Measurements from ENCODE around the gene HOXC9. TPM values are rescaled to one million over a fixed set of nuclear protein-coding genes. Genes with fewer than 3 reads are reported as not detected.

Gene HOXC9
- polyA plus RNA-seq, 1 of the 3 experiments (the other 2 are of a cell fraction), result 1.9 TPM

DNA sequence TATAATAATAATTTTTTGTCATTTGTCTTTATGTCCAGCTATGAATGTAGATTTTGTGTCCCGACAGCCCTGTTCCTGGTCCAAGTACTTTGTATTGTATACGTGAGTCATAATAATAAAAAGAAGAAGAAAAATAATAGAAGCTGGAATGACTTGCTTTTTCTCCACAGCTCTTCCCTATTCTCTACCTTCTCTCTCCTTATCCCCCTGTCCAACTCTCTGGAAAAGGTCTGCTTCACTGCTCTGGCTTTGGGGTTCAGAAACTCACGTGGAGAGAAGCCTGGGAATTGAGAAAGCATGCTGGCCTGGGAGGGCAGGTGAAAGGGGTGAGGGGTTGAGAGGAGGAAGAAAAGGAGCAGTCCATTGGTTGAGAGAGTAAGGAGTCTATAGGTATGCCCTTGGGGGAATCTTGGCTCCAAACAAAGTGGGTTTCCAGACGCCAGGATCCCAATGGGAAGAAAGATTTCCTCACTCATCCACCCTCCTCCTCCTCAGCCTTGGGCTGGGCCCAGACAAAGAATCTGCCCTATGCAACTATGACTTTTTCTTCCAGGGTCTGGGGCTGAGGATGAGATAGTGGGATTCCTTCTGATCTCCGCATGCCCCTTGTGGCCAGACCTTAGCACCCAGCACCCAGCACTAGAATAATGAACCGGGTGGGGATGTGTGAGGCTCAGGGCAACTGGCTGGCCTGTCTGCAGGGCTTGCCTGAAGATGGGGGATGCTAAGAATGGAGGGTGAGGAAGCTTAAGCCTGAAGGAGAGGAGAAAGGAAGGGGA is 12.9 kb downstream of the HOXC9 start:
- no peaks in the 10 kb centered on the region for H3K36me3 ChIP-seq (replicated peaks in 1 of 2; ENCODE audit: control insufficient read depth in 1 of 2, insufficient read depth in 2 of 2, low read length in 1 of 2)
- WGBS (ENCODE audit: low lambda C conversion rate), result 85% methylated on average over 6 of the region's 6 CpGs
- POLR2A ChIA-PET, result no interaction called here
- H3K4me3 ChIP-seq (ENCODE audit: low read depth in 2 of 2, low read length in 1 of 2), result no peak overlapping the region
- TF ChIP-seq RAD21 (IDR thresholded peaks at IDR 0.05; ENCODE audit: low read length), result no peak
- TF ChIP-seq FOXM1 (IDR thresholded peaks at IDR 0.05; ENCODE audit: low read depth), result no peak
- no peak for TF ChIP-seq FOSL2 (IDR thresholded peaks at IDR 0.05; ENCODE audit: borderline replicate concordance, low read depth)
- TF ChIP-seq TAF1 (IDR thresholded peaks at IDR 0.05; ENCODE audit: borderline replicate concordance, low read depth, low read length), result no peak
- TF ChIP-seq GABPA (IDR thresholded peaks at IDR 0.05; ENCODE audit: low read depth), result no peak
- TF ChIP-seq MEF2A (IDR thresholded peaks at IDR 0.05; ENCODE audit: borderline replicate concordance, low read depth), result no peak
- TF ChIP-seq SIN3A (IDR thresholded peaks at IDR 0.05; ENCODE audit: borderline replicate concordance, low read depth, low read length), result no peak
- TF ChIP-seq POLR2AphosphoS5 (IDR thresholded peaks at IDR 0.05; ENCODE audit: low read depth, low read length), result no peak
- TF ChIP-seq YY1 (IDR thresholded peaks at IDR 0.05; ENCODE audit: low read depth), result no peak
- TF ChIP-seq CHD2 (IDR thresholded peaks at IDR 0.05; ENCODE audit: low read length, partially characterized antibody), result no peak
- no peak; the same call in 1 of the 2 replicates for TF ChIP-seq CTCF (IDR thresholded peaks at IDR 0.05)
- TF ChIP-seq EZH2phosphoT487 (IDR thresholded peaks at IDR 0.05; ENCODE audit: borderline replicate concordance, low read depth), result no peak
- H3K79me2 ChIP-seq (ENCODE audit: insufficient read depth), result peaks cover 3% of the 10 kb centered on the region; the same call in 1 of the 2 replicates
- peaks cover 0 to 23% of the 10 kb centered on the region in 2 experiments; a peak in 1 of 4 replicates for H3K4me1 ChIP-seq (ENCODE audit: control insufficient read depth in 1 of 2, insufficient read depth in 2 of 2, low read depth in 1 of 2, low read length in 1 of 2)
- H4K20me1 ChIP-seq (ENCODE audit: insufficient read depth), result no peaks in the 10 kb centered on the region
- no peak overlapping the region for H3K27ac ChIP-seq (ENCODE audit: low read depth in 2 of 2, low read length in 1 of 2)
- H3F3A ChIP-seq (replicated peaks; ENCODE audit: insufficient read depth), result peaks cover 11% of the 10 kb centered on the region
- no peak overlapping the region for H2AFZ ChIP-seq (ENCODE audit: low read depth)
- H3K9ac ChIP-seq, result no peak overlapping the region
- H3K4me2 ChIP-seq, result no peak overlapping the region
- H3K27me3 ChIP-seq (ENCODE audit: insufficient read depth), result no peaks in the 10 kb centered on the region
- H3K9me2 ChIP-seq, result no peaks in the 10 kb centered on the region
- CTCF ChIA-PET, result interaction anchor here (1.0 to 24.5 kb wide), 8 partner anchors 11 to 204 kb away, joined by 3 to 568 read pairs (median 5); partner anchors contain the start of genes HOXC10, HOXC5 and SMUG1
- DNase-seq, result no peak
- H3K9me3 ChIP-seq, result no peaks in the 10 kb centered on the region

DNA sequence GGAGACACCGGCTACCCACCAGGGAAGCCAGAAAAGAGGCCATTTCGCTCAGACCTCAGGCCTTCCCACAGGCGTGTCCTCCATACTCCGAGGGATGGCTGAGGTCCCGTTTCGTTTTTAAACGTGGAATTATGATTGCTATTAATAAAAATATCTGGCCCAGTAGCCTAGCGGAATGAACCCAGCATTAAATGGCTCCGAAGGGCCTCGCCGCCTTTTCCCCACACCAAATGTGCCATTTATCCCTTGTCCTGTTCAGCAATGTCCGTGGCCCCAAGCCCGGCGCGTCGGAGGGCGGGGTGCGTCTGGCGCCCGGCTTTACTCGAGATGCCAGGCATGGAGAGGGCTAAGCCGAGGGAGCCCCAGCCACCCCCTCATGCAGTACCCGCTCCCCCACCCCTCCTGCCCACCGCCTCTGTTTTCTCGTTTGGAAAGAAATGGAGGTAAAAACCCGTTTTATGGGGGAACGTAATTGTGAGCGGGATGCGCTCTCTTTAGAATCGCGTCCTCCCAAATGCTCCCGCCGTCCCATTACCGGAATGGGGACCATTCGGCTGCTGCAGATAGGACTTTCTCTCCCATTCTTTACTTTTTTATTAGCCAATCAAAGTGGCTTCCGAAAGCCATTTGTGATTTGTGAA is 14.5 kb downstream of the HOXC9 start:
- Histone ChIP-seq H3K27me3 (ENCODE audit: insufficient read depth) (no peaks in the 10 kb centered on the region), H3K9ac (no peak overlapping the region), H3K9me2 (no peaks in the 10 kb centered on the region), H3K4me3 (ENCODE audit: low read depth in 2 of 2, low read length in 1 of 2) (no peak overlapping the region), H3K4me1 (ENCODE audit: control insufficient read depth in 1 of 2, insufficient read depth in 2 of 2, low read depth in 1 of 2, low read length in 1 of 2) (peaks cover 0 to 28% of the 10 kb centered on the region in 2 experiments; a peak in 2 of 4 replicates), H3K27ac (ENCODE audit: low read depth in 2 of 2, low read length in 1 of 2) (no peak overlapping the region), H3K4me2 (no peak overlapping the region), H3K36me3 (replicated peaks in 1 of 2; ENCODE audit: control insufficient read depth in 1 of 2, insufficient read depth in 2 of 2, low read length in 1 of 2) (no peaks in the 10 kb centered on the region), H2AFZ (ENCODE audit: low read depth) (peak overlapping the region; percentile 16; the same call in 1 of the 2 replicates), H4K20me1 (ENCODE audit: insufficient read depth) (no peaks in the 10 kb centered on the region), H3K9me3 (no peaks in the 10 kb centered on the region), H3K79me2 (ENCODE audit: insufficient read depth) (peaks cover 10% of the 10 kb centered on the region; the same call in 1 of the 2 replicates), H3F3A (replicated peaks; ENCODE audit: insufficient read depth) (peaks cover 14% of the 10 kb centered on the region)
- no peak for TF ChIP-seq FOXM1 (IDR thresholded peaks at IDR 0.05; ENCODE audit: low read depth)
- TF ChIP-seq YY1 (IDR thresholded peaks at IDR 0.05; ENCODE audit: low read depth), result no peak
- no peak for TF ChIP-seq MEF2A (IDR thresholded peaks at IDR 0.05; ENCODE audit: borderline replicate concordance, low read depth)
- no peak for TF ChIP-seq TEAD4 (IDR thresholded peaks at IDR 0.05; ENCODE audit: borderline replicate concordance, insufficient read depth)
- TF ChIP-seq PBX3 (IDR thresholded peaks at IDR 0.05), result no peak
- TF ChIP-seq FOXJ3 (CRISPR knock-in tag; IDR thresholded peaks at IDR 0.05), result no peak
- ChIA-PET CTCF (interaction anchor here (1.2 to 24.5 kb wide), 7 partner anchors 8 to 204 kb away, joined by 3 to 568 read pairs (median 6); partner anchors contain the start of genes HOXC10 and SMUG1), POLR2A (no interaction called here)
- DNase-seq, result no peak
- 86% methylated on average over 36 of the region's 36 CpGs for WGBS (ENCODE audit: low lambda C conversion rate)

Measured in SK-N-SH (cell line).